Neural progenitor cell (in vitro differentiated cells): ENCODE data around the gene COPA.

Experiments used
- CTCF ChIP-seq: fragments of 200-600 bp; sonication (generic); IDR thresholded peaks from 2 replicates; pipeline ENCODE4 v1.5.1; 2017; ENCODE audit warnings: antibody characterized with exemption, mild to moderate bottlenecking
- EZH2 ChIP-seq: fragments of 200-600 bp; sonication (generic); IDR thresholded peaks from 2 replicates; pipeline ENCODE4 v1.6.1; 2017; ENCODE audit warnings: antibody characterized with exemption, mild to moderate bottlenecking, moderate library complexity

DNA sequence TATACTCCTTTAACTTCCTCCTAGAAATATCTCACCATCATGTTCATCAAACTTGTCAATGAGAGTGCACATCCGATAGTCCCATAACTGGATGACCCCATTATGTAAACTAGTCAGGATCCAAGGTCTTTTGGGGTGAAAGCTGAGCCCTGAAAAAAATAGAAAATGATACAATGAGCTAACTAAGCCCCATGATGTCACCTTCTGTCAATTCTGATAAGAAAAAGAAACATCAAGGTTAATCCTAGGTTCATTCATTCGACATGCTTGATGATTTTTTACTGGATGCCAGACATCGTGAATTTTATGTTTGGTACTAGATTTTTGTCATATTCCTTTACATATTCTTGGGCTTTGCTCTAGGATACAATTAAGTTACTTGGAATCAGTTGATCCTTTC lies 2.9 kb downstream of the COPA start:
- TF ChIP-seq CTCF = no peak
- TF ChIP-seq EZH2 = no peak
